RWPE2 (cell line): Measurements from ENCODE around the gene TBX1.
A peak's percentile ranks its signal among the peaks of the same experiment; 100 is the strongest.

Experiments used
- ATAC-seq: fragments of 200-7000 bp; cut with Tn5 transposase; 3 replicates; pipeline ENCODE4 v1.9.1; 2021; ENCODE audit warnings: low read depth
- DNase-seq: peaks from one replicate; pipeline ENCODE4 v3.0.0-alpha.2; 2020; ENCODE audit warnings: low spot score
- H3K27ac ChIP-seq: fragments of 450-650 bp; 2 replicates; pipeline ENCODE4 v1.5.1; 2017; ENCODE audit warnings: mild to moderate bottlenecking; ENCODE audit not compliant: poor library complexity, severe bottlenecking
- H3K27me3 ChIP-seq: fragments of 250-450 bp; sonication (Bioruptor Pico); 2 replicates; pipeline ENCODE4 v1.5.1; 2021; ENCODE audit warnings: mild to moderate bottlenecking, moderate library complexity; ENCODE audit not compliant: insufficient read depth, poor library complexity, severe bottlenecking
- H3K36me3 ChIP-seq: fragments of 250-450 bp; sonication (Bioruptor Pico); 2 replicates; pipeline ENCODE4 v1.5.1; 2020; ENCODE audit warnings: low read depth, mild to moderate bottlenecking, moderate library complexity
- H3K4me1 ChIP-seq: fragments of 250-450 bp; sonication (Bioruptor Pico); 2 replicates; pipeline ENCODE4 v1.5.1; 2021; ENCODE audit warnings: mild to moderate bottlenecking, moderate library complexity; ENCODE audit not compliant: insufficient read depth, poor library complexity, severe bottlenecking
- H3K4me3 ChIP-seq: fragments of 250-450 bp; sonication (Bioruptor Pico); 2 replicates; pipeline ENCODE4 v1.5.1; 2021; ENCODE audit warnings: mild to moderate bottlenecking, moderate library complexity; ENCODE audit not compliant: severe bottlenecking
- H3K9me3 ChIP-seq: fragments of 250-450 bp; sonication (Bioruptor Pico); 2 replicates; pipeline ENCODE4 v1.5.1; 2021; ENCODE audit warnings: mild to moderate bottlenecking, moderate library complexity; ENCODE audit not compliant: severe bottlenecking
- CTCF ChIP-seq: fragments of 450-650 bp; IDR thresholded peaks from one replicate; pipeline ENCODE4 v1.5.1; 2017; ENCODE audit warnings: mild to moderate bottlenecking, moderate library complexity; ENCODE audit not compliant: poor library complexity, severe bottlenecking

TBX1 gene

DNA sequence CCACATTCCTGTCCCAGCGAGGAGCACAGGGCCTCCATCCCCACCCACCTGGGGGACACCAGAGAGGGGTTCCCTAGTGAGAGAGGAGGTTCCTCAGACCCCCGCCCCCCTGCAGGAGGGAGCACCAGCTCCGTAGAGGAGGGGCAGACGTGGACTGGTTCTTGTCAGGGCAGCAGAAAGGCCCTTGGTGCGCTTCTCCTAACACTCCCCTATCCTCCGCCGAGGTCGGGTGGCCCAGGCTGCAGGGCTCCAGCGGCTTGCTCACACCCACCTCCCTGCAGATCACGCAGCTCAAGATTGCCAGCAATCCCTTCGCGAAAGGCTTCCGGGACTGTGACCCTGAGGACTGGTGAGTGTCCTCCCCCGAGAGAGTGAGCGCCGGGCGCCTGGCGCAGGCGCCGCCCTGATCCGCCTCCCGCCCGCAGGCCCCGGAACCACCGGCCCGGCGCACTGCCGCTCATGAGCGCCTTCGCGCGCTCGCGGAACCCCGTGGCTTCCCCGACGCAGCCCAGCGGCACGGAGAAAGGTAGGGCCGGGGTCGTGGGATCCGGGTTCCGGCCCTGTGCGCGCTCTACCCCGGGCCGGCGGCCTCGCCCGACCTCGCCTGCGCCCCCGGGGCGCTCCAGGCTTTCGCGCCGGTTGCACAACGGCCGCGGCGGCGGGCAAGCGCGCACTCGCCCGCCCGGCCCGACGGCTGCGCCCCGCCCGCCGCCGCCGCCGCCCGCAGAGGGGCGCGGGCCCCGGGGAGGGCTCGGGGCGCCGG is 5.1 kb downstream of the TBX1 start:
- Histone ChIP-seq H3K4me3 (peak overlapping the region; percentile 29), H3K9me3 (no peaks in the 10 kb centered on the region), H3K36me3 (no peaks in the 10 kb centered on the region), H3K4me1 (no peaks in the 10 kb centered on the region), H3K27me3 (peaks cover 17% of the 10 kb centered on the region), H3K27ac (no peak overlapping the region)
- TF ChIP-seq CTCF, result no peak
- DNase-seq (no peak), ATAC-seq (no peak)

DNA sequence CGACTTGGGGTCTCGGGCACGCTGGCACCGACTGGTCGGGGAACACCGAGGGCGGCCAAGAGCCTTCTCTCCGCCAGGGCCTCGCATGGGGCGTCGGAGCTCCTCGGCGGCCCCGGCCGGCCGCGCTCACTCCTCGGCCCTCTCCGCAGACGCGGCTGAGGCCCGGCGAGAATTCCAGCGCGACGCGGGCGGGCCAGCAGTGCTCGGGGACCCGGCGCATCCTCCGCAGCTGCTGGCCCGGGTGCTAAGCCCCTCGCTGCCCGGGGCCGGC is 5.6 kb downstream of the TBX1 start:
- ATAC-seq (peak; percentile 19; the same call in 2 of the 3 replicates), DNase-seq (no peak)
- peak overlapping the region; percentile 29 for H3K4me3 ChIP-seq
- no peaks in the 10 kb centered on the region for H3K4me1 ChIP-seq
- no peak for TF ChIP-seq CTCF
- H3K9me3 ChIP-seq, result no peaks in the 10 kb centered on the region
- H3K36me3 ChIP-seq, result no peaks in the 10 kb centered on the region
- H3K27me3 ChIP-seq, result peaks cover 17% of the 10 kb centered on the region
- H3K27ac ChIP-seq, result no peak overlapping the region

DNA sequence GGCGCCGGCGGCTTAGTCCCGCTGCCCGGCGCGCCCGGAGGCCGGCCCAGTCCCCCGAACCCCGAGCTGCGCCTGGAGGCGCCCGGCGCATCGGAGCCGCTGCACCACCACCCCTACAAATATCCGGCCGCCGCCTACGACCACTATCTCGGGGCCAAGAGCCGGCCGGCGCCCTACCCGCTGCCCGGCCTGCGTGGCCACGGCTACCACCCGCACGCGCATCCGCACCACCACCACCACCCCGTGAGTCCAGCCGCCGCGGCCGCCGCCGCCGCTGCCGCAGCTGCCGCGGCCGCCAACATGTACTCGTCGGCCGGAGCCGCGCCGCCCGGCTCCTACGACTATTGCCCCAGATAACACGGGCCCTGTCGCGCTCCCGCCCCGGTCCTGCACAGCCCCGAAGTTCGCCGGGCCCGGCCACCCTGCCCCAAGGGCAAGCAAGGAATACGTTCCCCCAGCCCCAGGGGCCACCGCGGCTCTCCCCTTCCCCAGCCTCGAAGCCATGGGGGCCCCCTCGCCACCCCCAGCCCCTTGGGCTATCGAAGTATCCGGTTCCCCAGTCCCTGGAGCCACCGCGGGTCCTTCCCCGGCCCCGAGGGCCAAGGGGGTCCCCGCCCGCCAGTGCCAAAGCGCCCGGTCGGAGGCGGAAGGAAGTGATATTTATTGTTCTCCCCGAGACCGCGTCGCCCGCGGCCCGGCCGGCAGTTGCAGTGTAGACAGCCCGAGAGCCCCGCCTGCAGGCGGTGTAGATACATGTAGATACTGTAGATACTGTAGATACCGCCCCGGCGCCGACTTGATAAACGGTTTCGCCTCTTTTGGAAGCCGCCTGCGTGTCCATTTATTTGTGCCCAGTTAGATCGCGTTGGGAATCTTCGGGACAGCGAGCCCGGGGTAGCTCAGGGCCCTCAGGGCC is 6.2 kb downstream of the TBX1 start:
- no peak overlapping the region for H3K27ac ChIP-seq
- peak; percentile 60 for TF ChIP-seq CTCF
- peaks cover 17% of the 10 kb centered on the region for H3K27me3 ChIP-seq
- H3K4me3 ChIP-seq, result peak overlapping the region; percentile 29
- no peaks in the 10 kb centered on the region for H3K4me1 ChIP-seq
- H3K9me3 ChIP-seq, result no peaks in the 10 kb centered on the region
- ATAC-seq (peak; percentile 64), DNase-seq (no peak)
- no peaks in the 10 kb centered on the region for H3K36me3 ChIP-seq

DNA sequence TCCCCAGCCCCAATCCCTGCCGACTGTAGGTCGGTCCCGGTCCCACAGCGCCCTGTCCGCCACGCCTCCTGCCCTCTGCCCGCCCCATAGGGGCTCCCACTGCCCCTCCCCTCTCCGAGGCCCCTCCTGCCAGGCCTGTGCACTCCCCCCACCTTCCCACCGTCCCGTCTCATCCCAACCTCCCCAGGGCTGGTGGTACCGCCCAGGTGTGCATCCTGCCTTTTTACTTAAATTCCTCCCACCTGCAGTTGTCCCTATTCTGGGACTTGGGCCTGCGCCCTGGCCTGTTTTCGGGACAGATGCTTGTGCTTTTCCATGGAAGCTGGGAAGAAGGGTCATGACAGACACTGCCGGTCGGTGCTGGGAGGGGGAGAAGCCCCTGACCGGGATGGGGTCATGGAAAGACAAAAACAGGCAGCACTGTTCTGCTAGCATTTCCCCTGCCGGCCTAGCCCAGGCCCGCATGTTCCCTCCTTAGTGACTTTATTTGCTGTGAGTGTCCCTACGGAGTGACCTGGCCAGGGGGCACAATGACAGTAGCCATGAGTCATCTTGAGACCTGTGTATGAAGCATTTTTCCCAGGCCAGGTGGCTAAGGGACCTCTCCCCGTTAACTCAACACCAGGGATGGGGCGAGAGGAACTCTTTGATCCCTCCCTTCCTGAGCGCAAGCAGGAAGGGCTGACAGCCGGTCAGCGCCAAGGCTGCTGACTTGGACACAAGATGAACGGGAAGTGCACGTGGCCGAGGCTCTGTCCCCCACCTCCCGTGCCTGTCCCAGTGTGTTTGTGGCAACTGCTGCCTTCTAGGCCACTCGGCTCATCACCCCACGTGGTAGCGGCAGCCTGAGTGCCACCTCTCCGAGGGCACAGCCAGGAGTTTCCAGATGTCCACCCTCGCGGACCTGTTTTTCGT is 7.1 kb downstream of the TBX1 start:
- no peak for TF ChIP-seq CTCF
- no peak overlapping the region for H3K27ac ChIP-seq
- peaks cover 17% of the 10 kb centered on the region for H3K27me3 ChIP-seq
- H3K9me3 ChIP-seq, result no peaks in the 10 kb centered on the region
- no peaks in the 10 kb centered on the region for H3K36me3 ChIP-seq
- no peaks in the 10 kb centered on the region for H3K4me1 ChIP-seq
- no peak for DNase-seq
- peak; percentile 15 for ATAC-seq
- no peak overlapping the region for H3K4me3 ChIP-seq
